ENCODE results near the gene TMEM167A. TPM values are rescaled to one million over a fixed set of nuclear protein-coding genes. Genes with fewer than 3 reads are reported as not detected.
A peak's percentile ranks its signal among the peaks of the same experiment; 100 is the strongest.

Gene TMEM167A
- total RNA-seq, 1 donor: 17.8 TPM

Small RNA genes within 50 kb of the gene (small RNA-seq; reads per million reads assigned to genes)
- gene SCARNA18: 41.1 reads per million, percentile 96 among the genes with 10 or more reads in this experiment

Other genes starting within 250 kb of the TMEM167A start
- gene XRCC4, start 153 bp upstream of the TMEM167A start, total RNA-seq: 1.9 TPM